NOMO-1 treated with DMSO at 0.1 percent for 48 hours (cell line): ENCODE results near the gene AFG1L.
"Not testable (repeated sequence)": the region's sequence is repeated elsewhere in the genome, so short reads cannot be mapped to it uniquely, and the experiment has no call there.

Experiments
- DNase-seq: peaks from one replicate; lab custom pipeline; 2025; ENCODE audit not compliant: unreplicated experiment; lab: John Stamatoyannopoulos, UW

AFG1L gene

DNA sequence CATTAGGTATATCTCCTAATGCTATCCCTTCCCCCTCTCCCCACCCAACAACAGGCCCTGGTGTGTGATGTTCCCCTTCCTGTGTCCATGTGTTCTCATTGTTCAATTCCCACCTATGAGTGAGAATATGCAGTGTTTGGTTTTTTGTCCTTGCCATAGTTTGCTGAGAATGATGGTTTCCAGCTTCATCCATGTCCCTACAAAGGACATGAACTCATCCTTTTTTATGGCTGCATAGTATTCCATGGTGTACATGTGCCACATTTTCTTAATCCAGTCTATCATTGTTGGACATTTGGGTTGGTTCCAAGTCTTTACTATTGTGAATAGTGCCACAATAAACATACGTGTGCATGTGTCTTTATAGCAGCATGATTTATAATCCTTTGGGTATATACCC, 154.9 kb downstream of the AFG1L start:
- DNase-seq: not testable (repeated sequence)

DNA sequence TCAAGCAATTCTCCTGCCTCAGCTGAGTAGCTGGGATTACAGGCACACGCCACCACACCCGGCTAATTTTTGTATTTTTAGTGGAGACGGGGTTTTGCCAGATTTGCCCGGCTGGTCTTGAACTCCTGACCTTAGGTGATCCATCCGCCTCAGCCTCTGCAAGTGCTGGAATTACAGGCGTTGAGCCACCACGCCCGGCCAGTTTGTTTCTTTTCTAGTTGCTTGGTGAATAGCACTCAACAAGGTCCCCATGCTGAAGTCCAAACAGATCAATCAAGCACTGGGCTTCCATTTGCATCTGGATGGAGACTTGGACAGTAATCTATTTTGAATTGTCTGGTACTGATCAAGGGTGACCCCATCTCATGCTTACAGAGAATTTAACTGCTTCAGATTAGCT, 157.0 kb downstream of the AFG1L start:
- no peak for DNase-seq

DNA sequence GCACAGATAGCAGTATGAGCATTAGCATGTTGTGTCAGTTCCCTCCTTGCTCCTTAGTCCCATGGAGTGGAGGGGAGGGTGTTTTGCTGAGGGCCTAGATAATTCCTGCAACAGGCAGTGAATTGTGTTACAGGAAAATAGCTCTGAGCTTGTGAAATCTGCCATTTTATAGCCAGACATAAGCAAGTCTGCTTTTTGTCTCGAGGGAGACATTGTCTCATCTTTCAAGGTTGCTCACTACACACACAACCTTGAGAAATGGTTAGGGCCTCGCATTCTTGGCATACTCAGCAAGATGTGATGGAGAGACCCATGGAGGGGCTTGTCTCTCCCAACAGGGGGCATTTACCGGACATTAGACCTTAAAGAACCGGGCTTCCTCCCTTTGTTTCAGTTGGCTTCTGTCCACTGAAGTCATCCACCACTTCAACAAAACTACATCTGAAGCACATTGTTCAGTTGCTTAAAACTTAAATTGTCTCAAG, 157.9 kb downstream of the AFG1L start:
- no peak for DNase-seq

DNA sequence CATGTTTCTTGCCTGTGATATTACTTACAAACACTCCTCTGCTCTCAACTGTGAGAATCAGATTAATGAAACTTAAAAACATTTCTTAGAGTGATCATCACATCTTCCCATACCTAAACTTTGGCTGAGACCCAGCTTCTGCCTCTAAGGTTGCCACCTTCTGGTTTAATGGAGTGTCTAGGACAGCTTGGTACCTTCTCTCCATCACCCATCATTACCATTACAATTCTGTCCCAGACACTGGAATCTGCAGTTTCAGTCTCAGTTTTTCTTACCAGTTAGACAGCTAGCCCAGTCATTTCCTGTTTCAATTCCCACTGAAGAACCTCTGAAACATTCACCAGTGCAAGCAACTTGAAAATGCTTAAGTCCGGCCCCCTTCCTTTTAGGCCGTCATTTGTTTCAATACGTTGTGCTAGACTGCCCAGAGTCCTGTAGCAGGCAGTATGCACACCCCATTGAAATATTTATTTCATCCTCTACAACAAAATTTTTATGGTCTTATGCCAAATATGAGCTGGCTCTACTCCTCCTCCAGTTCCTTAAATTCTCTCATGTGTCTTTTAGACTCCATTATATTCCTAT, 158.8 kb downstream of the AFG1L start:
- peak; percentile 60 for DNase-seq

DNA sequence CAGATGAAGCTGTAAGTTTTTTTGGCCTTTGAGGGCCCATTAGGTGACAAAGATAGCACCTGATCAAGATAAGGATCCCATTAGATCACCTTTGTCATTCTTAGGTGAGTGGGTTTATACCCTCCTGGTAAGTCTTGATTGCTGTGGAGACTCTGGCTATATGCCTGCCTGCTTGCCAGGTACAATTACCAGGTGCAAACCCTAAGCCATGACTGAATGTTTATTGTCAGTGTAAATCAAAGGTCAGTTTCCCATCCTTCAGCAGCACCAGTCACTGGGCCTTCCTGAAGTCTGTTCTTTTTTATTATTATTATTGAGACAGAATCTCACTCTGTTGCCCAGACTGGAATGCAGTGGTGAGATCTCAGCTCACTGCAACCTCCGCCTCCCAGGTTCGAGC, 159.5 kb downstream of the AFG1L start:
- no peak for DNase-seq

DNA sequence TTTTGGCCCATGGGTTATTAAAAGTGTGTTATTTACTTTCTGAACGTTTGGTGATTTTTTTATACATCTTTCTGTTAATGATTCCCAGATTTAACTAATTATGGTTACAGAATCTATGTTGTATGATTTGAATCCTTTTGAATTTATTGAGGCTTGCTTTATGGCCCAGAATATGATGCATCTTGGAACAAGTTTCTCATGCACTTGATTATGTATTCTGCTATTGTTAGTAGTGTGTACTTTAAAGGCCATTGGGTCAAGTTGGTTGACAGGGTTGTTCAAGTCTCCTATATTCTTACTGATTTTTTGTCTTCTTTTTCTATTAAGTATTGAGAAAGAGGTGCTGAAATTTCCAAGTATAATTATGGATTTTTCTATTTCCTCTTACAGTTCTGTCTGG, 160.8 kb downstream of the AFG1L start:
- DNase-seq: no peak

DNA sequence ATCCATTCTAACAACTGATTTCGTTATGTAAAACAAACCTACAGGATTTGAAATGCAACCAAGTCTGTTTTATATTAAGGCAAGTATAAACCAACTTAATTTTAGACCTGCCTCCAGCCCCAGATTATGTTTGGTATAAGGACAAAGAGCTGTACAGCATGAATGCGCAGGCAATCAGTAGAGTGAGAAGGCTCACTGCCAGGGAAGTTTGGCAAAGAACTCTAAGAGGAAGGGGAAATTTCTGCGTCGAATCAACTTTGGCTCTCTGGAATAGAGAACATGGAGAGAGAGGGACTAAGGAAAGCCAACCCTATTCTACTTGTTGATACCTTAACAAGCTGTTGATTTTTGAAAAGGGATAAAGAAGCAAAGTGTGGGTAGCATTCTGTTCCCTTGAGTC, 168.9 kb downstream of the AFG1L start:
- DNase-seq: no peak

DNA sequence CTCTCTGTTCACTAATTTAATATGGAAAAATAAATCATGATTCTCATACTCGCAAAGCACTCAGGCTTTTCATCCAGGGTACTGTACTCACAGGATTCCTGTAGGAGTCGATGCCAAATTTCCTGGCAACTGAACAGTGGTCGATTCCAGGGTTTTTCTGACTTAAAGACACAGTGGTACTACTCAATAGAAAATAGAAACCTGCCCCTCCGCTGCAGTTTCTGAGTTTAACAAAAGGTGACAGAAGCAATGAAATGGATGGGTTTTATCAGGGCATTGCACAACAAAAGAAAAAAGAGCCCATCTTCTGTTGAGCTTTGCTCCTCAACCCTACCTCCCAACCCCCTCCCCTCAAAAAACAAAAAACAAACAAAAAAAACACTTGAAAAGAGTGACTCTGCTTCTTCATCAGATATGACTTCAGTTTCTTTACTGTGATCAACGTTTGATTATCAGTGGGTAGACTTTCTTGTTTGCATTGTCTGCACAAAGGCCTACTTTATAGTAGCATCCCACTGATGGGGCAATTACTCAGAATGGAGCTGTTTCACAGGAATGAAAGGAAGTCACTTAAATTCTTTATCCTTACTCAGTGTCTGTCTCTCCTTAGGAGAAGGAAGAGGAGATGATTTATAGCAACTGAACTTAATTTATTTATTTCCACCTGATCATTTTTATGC, 169.7 kb downstream of the AFG1L start:
- DNase-seq: no peak

DNA sequence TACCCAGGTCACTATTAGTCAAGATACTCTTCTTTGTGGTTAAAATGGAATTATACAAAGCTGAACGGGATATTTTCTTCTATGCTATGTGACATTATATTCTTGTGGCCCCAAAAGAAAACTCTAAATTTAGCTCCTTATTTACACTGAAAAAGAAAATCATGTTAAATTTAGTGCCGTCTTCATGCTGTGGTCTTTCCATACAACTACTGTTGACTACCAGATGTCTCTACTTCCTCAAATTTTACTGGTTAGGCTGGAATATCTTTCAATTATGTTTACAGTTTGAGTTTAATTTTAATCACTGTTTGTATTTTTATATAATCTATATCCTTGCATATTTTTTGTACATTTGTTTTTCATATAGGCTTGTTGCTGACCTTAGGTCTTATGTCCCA, 170.2 kb downstream of the AFG1L start:
- DNase-seq: peak; percentile 31

DNA sequence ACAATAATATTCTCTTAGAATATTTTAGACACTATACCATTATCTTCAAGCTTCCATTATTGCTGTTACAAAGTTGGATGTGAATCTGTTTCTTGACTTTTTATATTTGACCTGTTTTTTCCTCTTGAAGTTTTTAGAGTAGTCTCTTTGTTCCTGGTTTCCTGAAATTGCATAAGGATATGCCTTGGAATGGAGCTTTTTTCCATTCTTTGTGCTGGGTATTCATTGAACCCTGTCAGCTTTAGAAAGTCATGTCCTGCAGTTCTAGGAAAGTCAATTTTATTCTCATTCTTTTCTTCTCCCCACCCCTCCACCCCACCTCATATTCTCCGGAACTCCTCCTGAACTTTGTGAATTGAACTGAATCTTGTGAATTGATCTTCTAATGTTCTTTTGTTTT, 173.5 kb downstream of the AFG1L start:
- DNase-seq: no peak

DNA sequence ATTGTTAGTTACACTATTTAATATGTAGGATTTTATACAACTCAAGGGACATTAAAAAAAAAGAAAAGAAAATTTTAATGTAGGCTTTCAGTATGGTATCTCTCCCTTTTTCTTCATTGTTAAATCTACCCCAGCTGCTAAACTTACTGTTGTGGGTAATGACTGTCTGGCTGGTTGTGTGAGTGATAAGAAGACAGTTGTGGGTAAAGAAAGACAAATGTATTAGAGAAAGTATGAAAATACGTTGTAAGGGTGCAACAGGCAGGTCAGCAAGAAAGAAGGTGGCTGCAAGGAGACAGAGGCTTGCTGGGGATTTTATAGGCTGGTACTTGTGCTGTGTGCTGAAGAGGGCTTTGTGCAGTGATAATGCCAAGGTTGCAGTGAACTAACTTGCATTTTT, 174.5 kb downstream of the AFG1L start:
- DNase-seq: no peak

DNA sequence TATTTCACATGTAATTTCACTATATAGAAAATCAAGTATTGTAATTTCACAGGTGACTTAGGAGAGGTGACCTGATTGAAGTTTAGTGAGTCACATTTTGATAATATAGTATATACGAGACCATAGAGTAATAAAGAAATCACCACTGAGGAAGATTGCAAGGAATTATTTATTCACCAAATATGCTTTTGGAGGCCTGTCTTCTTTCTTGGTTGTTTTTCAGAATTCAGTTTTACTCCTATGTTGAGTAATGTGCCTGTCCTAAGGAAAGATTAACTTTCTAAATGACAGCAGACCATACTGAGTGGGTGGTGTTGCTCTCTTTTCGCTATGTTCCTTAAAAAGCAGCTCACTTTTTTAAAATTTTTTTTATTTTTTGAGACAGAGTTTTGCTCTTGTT, 178.3 kb downstream of the AFG1L start:
- DNase-seq: no peak

DNA sequence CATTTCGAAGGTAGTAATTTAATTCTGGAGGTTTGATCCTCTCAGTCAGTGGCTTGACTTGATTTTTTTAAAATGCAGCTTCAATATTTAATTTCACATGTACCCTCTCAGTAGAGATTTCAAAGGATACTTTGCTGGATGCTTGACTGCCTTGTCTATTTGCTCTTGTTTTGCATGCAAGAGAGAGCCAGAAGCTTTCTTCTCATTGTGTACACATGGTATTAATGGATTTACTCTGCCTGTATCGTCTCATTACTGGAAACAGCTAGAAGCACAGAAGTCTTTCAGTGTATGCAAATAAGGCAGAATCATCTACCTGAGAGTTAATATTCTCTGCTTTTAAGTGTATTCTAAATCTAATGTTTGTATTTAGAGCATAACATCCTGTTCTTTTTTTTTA, 181.5 kb downstream of the AFG1L start:
- no peak for DNase-seq

DNA sequence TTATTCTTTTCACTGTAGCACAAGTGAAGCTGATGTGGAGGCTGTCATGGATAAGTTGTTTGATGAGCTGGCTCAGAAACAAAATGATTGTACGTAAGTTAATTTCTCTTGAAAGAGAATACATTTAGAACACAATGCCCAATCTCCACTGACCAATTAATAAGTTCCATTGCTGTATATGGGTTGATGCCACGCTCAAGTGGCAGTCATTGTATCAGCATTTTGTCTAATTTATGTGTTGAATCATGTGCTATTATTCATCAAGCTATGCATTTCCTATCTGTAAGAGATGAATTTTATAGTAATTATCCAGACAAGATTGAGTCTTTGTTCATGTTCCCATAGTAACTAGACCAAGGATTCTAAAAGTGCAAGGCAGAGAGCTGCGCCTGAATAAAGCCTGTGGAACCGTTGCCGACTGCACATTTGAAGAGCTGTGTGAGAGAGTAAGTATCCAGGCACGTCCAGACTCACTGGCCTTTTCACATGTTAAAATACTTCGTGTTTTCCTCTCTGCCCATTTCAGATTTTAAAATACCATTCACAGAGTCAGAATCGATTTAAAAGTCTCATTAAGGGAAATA, 182.1 kb downstream of the AFG1L start:
- DNase-seq: no peak

DNA sequence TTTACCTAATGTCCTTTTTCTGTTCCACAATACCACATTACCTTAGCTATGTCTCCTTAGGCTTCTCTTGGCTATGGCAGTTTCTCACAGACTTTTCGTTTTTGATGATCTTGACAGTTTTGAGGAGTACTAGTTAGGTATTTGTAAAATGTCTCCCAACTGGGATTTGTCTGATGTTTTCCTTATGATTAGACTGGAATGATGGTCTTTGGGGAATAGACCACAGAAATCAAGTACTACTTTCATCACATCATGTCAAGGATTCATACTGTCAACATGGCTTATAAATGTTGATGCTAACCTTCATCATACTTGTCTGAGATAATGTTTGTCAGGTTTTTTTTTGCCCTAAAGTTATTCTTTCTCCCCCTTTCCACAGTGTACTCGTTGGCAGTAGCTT, 187.7 kb downstream of the AFG1L start:
- DNase-seq: no peak

DNA sequence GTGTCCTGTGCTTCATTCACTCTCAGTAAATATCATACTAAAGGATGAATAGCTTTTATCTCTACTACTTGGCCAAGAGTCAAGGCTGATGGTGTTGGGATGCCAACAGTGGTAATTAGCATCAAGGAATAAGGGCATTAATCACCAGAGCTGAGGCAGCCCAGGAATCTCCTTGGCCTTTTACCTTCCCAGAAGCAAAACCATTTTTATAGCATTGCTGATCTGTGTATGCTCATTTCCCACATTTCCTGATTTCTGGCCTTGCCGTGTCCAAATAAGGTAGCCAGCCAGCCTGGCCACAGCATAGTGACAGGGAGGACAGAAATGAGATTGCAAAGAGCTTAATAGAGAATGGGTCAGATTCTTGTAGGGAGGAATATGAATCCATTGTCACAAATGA, 189.2 kb downstream of the AFG1L start:
- no peak for DNase-seq

DNA sequence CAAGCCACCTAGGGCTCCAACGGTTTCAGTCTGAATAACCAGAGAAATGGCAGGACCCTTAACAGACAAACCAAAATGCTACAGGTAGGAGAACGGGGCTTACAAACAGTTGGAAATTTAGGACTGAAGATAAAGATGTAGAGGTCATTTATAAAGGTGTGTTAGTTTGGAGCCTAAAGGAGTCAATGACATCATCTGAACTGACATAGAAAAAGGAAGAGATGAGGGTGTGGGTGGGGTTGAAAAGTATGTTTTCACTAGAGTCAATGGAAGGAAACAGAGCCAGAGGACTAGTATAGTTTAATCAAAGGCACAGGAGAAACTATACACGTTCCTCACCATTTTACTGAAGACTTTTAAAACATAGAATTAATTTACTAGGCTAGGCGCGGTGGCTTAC, 194.8 kb downstream of the AFG1L start:
- no peak for DNase-seq

DNA sequence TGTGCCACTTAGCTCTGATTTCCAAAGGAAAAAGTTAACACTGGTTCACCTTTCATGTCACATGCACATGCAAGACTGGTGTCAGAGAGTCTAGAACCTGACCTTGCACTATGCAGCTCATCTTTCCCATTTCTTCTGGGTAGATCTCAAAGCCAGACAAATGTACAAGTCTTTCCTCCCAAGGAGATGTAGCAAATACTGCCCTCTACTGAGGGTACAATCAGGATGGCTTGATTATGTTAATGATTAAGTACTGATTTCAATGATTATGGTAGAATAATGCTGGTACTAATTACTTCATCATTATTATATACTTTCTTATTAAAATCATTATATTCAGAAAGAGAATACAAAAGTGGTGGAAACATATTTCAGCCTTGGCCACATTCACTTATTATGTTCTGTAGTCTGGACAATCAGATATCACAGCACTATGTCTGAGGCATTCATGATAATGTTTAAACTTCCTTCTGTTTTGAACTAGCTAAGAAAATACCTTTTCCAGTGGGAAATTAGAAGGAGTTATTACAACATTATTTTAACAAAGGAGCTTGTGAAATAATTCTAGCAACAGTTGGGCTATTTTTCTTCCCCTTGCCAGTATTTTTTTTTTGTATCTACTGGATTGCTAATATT, 197.4 kb downstream of the AFG1L start:
- peak; percentile 48 for DNase-seq

DNA sequence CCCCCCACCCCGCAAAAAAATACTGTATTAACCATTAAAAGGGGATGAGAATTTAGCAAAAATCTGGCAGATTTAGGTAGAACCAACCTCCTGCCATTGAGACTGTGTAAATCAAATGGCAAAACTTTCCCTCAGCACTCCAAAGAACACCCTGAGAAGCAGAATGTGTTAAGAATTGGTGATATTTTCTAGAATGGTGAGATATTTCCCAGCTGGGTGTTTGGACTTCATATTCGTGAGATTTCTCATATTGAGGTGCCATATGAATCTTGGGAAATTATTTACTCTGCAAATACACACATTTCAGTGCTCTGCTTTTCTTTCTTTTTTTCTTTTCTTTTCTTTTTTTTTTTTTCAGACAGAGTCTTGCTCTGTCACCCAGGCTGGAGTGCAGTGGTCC, 199.6 kb downstream of the AFG1L start:
- DNase-seq: no peak

DNA sequence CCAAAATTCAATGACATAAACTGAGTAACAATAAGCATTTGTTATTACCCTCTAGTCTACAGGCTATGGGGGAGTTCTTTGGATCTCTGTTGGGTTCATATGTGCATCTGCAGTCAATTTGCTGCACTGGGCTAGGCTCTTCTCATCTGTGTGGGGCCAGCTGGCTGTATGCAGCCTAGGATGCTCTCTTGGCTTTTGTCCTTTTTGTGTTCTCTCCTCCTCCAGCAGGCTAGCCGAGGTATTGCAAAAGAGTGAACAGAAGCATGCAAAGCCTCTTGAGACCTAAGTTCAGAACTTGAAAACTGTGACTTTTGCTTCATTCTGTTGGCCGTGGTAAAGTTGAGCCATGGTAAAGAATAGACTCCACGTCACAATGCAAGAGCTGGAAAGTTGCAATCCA, 203.0 kb downstream of the AFG1L start:
- peak; percentile 17 for DNase-seq

DNA sequence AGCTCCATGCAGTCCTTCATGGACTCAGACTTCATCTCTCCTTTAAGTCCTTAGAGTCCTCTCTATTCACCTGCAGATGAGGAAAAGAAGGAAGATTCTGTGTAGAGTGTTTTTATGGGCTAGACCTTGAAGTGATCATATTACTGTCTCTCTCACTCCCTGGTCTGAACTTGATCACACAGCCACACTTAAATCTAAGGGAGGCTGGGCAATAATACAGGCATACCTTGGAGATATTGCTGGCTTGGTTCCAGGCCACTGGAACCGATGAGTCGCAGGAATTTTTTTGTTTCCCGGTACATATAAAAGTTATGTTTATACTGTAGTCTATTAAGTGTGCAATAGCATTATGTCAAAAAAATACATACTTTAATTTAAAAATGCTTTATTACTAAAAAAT, 206.7 kb downstream of the AFG1L start:
- DNase-seq: no peak

DNA sequence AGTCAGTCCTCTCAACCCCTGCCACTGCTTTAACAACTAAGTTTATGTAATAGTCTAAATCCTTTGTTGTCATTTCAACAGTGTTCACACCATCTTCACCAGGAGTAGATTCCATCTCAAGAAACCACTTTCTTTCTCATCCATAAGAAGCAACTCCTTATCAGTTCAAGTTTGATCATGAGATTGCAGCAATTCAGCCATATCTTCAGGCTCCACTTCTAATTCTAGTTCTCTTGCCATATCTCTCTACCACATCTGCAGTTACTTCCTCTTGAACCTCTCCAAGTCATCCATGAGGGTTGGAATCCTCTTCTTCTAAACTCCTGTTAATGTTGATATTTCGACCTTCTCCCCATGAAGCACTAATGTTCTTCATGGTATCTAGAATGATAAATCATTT, 208.0 kb downstream of the AFG1L start:
- DNase-seq: no peak
